Activated CD4-positive, alpha-beta T cell treated with anti-CD3 and anti-CD28 coated beads, Interleukin-2, amount 50 U/mL, for 24 hours (primary cell): ENCODE measurements around the gene CDH4.

Experiments used
- DNase-seq, 2 donors: peaks; one replicate each; pipeline ENCODE4 v3.0.0-alpha.2; 2020; ENCODE audit warnings: low read depth in 1 of 2, low spot score in 1 of 2

Gene CDH4

DNA sequence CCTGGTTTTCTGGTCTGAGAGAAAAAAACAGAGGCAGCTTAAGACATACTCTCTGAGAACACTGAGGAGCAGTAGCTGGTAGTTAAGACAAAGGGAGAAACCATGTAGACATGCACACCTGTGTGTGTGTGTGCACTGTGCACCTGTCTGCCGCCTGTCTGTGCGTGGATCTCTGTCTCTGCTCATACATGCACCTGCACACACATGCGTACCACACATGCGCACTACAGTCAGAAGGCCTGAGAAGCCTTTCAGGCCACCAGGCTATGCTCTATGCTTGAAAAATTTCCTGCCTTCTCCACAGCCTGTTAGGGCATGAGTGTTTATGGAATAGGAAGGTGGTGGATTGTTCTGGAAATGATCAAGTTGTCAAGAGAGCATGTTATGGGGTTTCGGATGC, 103.5 kb downstream of the CDH4 start:
- no peak for DNase-seq

DNA sequence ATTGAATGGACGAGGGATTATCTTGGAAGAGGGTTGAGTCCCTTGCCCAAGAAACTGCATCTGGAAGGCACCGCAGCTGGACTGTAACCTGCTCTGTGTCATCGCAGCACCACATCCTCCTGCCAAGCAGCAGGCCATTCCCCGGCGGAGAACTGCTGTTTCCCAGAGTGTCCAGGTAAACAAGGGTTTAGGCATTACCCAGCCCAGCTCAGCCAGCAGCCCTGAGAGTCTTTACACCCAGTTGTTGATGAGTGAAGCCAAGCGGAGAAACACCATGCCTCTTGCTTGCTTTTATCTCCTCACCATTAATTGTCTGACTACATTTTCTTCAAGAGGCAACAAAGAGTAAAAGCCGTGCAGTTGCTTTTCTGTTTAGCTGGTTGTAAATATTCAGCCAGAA, 104.1 kb downstream of the CDH4 start:
- DNase-seq, result no peak

DNA sequence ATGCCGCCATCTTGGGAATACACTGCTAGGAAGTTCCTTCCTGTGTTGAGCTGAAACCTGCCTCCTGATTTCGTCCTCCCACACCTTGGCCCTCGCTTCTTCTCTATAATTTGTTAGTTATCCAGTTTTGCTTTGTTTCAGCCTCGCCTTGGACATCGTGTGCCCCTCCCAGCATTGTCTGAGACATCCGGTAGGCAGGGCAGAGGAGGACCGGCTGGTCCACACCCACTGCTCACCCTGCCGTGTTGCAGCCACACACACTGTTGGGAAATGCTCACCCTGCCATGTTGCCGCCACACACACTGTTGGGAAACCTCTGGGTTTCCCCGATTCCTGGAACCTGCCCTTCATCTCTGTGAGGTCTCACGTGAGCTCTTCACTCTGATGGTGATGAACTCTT, 105.1 kb downstream of the CDH4 start:
- DNase-seq, result no peak

DNA sequence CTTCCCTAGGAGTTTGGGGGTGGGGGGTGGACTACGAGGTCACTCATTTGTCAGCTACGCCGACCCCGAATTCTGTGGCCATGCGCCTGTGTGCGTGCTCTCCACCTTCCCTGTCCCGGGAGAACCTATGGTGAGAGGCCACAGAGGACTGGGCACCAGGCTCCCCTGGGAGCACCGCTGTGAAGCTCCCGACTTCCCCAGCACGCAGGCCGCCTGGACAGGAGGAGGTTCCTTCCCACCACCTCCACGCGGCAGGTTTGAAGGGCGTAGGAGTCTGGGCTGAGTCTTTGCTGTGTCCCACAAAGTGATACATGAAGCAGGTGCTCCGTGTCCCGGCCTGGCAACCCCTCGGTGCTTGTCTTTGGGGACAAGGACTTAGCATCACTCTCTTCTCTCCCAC, 107.2 kb downstream of the CDH4 start:
- no peak for DNase-seq

DNA sequence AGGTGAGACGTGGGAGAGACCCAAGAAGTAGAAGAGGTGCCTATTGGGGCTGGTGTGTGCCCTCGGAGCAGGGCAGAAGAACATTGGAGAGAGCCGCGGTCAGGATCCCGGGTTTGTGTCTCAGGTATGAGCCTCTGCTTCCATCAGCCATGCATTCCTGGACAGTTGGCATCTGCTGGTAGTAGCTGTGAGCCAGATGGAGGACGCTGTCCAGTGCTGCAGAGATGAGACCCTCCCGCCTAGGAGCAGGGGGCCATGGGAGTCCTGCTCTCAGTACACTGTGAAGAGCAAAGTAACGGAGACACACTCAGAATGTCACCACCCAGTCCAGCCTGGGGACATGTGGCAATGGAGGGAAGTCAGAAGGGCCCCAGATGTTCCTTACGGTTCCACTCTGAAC, 108.2 kb downstream of the CDH4 start:
- no peak for DNase-seq

DNA sequence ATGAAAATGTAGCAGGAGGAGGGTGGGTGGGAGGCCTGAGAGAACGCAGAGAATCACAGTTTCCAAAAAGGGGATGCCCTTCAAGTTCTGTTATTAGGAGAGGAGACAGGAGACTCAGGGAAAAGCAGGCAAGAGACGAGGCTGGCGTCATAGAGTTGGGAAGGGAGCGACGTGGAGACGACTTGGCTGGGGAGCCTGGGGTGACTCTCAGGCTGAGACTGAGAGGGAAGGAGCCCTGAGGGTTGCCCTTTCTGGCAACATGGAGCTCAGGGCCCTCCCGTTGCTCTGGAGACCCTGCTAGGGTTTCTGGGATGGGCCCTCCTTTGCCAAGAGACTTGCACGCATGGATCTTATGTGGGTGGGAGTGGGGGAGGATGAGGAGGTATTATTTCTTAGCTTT, 108.9 kb downstream of the CDH4 start:
- DNase-seq, result no peak

DNA sequence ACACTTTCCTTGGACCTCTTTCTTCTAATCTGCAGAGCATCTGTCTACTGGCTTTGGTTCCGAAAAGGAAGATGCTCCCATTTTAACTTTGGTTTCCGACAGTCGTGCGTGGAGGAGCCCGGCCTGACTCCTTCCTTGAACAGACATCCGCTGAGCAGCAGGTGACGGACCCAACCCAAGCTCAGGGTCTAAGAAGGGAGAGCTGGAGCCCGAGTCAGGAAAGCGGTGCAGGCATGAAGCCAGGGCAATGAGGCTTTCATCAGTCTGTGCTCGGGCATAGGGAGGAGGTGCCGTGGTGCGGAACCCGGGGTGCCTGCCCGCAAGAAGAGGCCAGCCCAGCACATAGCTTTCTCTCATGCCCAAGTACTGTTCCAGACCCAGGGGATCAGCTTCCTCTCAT, 109.4 kb downstream of the CDH4 start:
- DNase-seq, result no peak

DNA sequence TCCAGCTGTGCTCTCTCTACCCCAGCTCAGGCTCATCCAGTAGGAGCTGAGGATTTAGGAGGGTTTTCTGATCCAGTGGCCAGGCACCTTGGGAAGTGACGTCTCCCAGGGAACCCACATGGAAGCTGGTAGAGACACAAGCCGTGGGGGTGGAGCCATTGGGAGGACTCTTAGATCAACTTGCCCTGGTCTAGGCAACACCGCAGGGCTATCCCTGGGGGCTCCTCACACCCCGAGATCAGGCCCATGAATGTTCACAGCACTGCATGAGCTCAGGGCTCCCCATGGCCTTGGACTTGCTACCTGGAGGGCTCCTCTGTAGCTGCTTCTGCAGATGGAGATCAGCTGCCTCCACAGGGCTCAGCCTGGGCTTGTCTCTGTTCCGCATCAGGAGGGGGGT, 112.1 kb downstream of the CDH4 start:
- DNase-seq, result no peak

DNA sequence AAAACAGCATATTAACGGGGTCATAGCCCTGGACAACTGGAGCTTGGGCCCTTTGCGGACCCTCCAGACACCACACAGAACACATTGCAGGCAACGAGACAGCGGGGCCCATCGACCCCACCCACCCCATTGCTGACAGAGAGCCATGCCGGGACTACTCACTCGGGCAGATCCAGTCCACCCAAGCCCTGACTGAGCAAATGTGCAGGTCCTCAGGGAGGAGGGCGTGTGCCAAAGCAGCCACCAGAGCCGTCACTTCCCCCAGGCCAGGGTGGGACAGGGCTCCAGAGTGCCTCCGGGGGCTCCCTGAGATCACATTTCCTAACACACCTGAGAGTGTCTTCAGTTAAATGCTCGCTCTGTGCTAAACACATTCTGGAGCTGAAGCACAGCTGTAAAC, 114.9 kb downstream of the CDH4 start:
- no peak for DNase-seq

DNA sequence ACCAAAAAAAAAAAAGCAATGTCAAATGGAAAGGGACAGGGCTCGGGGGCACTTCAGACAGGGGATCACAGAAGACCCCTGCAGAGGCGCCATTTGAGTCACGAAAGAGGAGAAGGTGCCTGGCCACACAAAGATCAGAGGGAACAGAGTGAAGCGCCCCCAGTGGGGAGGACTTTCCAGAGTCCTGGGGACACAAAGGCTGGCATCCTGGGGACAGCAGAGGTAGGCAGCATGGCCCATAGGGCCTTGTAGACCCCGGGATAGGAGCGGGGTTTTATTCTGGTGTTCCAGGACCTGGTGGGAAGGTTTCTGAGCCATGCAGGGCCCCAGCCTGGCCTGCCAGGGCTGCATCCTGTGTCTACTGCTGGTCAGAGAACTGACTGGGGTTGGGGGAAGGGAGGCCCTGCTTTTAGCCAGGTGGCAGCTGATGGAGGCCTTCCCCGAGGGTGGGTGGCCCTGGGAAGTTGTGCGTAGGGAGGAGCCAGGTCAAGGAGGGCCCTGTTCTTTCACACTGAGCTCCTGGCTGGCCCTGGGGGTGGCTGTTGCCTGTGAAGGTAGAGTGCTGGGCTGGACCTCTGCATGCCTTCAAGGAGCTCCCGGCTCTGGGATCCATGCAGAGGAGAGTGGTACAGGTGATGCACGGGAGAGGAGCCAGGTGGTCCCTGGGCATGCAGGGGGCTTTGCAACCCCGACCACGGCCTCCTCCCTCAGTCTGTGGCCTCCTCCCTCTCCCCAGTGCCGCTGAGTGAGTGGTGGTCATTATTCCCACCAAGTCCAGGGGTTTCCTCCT, 117.9 kb downstream of the CDH4 start:
- DNase-seq, result no peak

DNA sequence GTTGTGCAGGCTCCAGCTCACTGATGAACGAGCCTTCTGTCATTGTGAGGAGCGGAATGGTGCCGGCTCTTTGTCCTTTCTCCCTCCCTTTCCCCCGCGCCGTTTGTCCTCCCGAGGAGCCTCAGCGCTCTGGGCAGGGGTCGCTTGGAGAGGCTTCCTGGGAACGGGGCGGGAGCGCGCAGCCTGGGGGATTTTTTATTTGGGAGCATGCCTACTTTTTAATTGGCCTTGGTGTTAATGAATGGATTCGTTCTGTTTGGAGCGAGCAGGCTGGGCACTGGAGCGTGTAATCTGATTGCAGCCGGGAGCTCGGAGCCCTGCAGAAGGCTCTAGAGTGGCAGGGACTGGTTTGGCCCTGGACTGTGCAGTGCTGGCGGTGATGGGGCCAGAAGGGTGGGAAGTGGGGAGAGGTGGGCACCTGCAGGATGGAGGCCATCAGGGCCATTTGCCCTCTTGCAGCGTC, 118.8 kb downstream of the CDH4 start:
- DNase-seq, result no peak

DNA sequence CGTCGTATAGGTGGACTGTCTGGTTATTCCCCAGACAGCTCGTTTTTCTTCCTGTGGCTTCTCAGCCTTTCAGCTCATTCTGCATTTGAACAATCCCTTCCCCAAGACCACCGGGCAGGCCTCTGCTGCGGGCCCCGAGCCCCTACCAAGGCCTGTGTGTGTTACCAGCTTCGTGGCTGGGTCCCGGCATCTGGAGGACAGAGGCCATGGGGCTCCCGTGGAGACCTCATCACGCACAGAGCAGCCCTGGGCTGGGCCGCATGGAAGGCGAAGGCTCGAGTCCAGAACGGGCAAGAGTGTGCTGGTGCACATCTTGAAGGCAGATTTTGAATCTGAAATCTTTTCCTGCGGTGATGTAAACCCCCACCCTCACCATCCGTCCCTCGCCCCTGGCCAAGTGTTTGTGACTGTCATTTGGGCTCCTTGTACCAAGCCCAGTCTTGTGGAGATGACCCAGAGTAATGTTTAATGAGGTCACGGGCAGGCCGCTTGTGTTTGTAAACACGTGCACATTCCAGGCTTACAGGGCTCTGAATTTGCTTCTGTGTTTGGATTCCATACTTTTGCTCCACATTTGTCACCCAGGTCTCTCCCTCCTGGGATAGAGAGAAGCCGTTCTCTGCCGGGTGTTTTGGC, 119.6 kb downstream of the CDH4 start:
- DNase-seq, result no peak

DNA sequence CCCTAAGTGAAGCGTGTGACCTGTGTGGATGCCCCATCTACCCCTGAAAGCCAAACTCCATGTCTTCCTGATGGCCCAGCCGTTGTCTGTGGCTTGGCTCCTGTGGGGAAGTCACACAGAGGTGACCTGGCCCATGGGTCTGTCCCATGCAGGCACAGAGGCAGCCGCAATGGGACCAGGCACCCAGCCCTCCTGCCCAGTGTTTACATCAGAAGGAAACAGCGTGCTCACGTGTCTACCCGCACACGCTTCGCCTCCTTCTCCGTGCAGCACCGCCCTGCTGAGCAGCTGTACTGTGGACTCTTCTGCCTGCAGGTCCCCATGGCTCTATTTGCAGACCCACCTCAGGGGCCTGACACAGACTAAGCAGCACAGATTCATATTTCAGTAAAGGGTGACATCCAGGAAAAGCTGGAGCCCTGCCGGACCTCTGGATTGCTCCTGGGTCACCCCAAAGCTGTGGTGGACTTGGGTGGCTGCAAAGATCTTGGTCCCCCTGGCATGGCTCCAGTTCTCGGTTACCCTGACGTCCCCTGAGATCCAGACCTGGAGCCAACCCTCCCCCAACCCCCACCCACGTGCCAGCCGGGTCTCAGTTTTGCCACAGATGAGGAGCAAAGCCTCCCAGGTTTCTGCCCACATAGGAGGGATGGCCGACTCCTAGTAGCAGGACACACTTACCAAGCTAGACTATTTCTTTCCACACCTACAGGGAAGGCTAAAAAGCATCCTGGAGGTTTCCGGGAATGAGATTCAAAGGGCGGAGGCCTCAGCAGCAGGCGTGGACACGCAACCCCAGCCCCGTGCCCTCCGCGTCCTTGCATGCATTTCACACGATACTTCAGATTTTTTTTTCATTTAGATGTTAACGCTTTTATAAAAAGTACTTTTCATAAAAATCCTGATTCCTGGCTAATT, 120.3 kb downstream of the CDH4 start:
- DNase-seq, result no peak

DNA sequence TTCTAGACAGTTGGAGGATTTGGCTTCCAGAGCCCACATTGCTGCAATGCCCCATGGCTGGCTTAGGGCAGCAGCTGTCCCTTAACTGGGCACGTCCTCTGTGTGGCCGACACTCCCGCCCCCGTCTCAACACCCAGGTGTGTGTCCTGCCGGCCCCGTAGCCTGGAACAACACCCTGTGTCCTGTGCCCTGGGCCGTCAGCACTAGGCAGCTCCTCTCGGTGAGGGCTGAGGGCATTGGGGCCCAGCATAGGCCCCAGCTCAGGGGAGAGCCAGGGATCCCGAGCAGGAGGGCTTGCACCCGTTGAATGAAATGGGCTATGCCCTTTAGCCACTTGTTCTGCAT, 121.0 kb downstream of the CDH4 start:
- DNase-seq, result no peak

DNA sequence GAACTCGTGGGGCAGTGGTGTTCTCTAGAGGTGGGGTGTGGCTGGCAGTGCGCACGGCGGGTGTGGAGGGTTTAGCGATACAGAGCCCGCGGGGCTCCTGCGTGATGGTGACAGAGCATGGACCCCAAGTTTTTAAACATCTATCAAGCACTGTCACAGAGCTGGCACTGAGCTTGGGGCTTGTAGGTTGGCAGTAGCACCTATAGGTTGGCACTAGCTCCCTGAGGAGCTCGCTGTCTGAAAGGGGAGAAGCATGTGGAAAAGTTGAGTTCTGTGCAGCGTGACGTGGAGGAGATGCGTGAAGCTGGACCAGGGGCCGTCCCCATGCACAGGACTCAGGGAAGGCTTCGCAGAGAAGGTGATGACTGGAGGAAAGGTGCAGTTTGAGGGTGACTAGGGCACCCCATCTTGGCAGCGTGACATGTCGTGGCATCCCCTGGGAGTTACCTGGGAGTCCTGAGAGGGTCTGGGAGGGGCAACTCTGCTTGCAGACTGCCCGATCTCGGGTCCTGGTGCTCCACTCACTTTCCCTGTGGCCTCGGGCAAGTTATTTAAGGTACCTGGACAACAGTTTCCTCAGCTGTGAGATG, 122.0 kb downstream of the CDH4 start:
- DNase-seq, result no peak

DNA sequence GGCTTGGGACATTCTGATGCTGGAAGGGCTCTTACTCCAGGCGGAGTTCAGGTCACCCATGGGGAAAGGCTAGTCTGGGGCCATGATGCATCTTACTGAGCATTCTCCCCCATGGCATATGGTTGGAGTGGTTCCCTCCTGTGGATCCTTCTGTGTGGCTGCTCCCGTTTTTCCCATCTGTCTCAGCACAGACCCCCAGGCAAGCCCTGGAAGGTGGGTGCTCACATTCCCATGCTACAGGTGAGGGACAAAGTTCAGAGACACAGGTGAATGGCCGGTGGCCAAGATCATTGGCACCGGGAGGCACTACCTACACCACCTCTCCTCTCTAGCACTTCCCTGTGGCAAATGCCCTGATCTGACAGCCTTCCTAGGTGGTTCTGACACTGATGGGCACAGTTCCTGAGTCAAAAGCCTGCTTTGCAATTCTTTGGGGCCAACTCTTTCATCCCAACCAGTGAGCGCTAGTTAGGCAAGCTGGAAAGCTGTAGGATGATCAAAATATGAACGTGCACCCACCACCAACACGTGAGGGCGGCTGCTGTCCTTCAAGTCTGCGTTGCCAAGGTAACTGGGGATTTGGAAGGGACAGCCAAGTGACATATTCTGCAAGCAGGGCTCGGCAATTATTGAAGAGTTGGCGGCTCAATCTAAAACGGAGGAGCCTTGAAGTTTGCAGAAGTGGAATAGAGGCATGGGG, 124.6 kb downstream of the CDH4 start:
- DNase-seq, result no peak

DNA sequence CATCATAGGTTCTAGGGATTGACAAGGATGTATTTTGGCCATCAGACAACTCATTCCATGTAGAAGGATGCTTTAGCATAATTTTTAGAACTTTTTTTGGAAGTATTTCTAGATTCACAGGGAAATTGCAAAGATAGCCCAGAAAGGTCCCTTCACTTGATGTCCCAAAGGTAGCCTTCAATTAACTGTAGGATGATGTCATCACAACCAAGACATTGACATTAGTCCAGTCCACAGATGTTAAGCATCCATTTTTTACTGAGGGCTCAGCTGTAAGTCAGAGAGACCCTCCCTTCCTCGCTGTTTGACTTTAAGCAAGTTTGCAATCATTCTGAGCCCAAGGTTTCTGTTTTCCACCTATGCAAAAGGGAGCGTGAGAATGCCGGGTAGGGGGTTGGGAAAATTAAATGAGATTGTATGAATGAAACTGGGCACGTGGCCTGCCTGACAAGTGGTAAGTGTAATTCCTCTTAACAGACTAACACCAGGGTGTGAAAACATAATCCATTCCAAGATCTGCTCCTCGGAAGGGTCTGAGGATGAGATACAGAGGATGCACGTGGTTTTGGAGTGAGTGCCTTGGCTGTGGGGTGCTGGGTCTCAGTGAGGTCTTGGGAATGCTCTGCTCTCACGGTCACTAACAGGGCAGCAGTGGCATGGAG, 126.8 kb downstream of the CDH4 start:
- DNase-seq, result no peak

DNA sequence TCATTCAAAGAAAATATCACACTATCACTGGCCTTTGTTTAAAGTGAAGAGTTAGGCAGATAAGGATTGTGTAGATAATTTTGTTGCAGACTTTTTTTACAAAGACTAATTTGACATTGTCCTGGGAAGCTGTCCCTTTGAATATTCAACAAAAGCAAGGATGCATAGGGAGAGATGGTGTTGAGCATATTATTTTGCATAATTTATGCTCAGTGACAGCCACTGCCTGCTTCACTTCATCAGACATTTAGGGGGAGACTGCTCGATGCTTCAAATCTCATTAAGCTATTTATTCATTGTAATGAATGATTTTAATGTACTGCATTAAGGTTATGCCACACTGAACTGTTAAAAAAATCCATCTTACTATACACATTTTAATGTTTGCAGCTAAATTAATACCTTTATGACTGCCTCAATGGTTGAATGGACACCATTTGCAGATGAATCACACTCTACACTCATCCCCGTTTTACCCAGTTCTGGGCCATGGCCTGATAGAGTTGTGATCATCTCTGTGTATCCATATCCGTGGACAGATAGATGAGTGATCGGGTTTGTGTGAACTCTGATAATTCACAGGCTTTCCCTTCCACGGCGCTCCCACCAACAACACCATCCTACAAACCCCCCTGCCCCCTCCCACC, 128.0 kb downstream of the CDH4 start:
- DNase-seq, result no peak

DNA sequence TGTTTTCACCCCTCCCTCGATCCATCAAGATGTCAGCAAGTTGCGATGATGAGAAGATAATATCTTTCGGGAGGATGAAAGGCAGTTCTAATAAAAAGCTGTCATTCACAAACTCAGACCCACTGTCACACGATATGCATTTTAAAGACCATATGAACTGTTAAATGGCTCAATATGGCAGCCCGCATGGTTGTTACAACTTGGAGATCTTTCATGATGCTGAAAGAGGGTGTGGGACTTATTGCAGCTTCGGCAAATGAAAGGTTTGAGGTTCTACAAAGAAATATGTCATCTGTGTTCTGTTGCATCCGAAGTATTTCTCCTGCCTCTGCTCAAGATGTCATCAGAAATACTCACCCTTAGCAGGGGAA, 128.5 kb downstream of the CDH4 start:
- no peak for DNase-seq

DNA sequence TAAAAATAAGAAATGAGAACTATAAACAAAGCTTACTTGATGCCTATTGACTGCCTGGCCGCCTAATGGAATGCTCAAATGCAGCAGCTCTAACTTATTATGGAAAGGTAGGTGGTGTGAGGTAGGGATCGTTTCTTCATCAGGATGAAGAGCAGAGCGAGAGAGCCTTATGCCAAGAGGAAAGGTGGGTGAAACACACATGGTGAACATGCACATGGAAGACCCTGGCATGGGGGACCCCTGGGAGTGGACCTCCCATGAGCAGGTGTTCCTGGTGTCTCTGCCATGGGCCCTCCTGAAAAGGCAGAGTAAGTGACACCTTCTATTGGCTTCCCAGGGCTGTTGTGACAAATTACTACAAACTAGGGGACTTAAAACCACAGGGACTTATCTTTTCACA, 130.1 kb downstream of the CDH4 start:
- DNase-seq, result no peak
